ACC112 (cell line): ENCODE measurements around the gene RPUSD2.
"Not testable (repeated sequence)": the region's sequence is repeated elsewhere in the genome, so short reads cannot be mapped to it uniquely, and the experiment has no call there.

Source experiments
- H2AFZ ChIP-seq: fragments of 200-600 bp; sonication (generic); one replicate; pipeline ENCODE4 v1.6.0; 2017; ENCODE audit warnings: antibody characterized with exemption, low read length; ENCODE audit not compliant: unreplicated experiment
- H3K27ac ChIP-seq: fragments of 200-600 bp; sonication (generic); 2 replicates; pipeline ENCODE4 v1.5.1; 2014; ENCODE audit warnings: low read depth, mild to moderate bottlenecking, antibody characterized with exemption, low read length, moderate library complexity
- H3K27me3 ChIP-seq: fragments of 200-600 bp; sonication (generic); 2 replicates; pipeline ENCODE4 v1.6.1; 2014; ENCODE audit warnings: mild to moderate bottlenecking, antibody characterized with exemption, low read length, moderate library complexity, mixed read lengths; ENCODE audit not compliant: insufficient read depth
- H3K36me3 ChIP-seq: fragments of 200-600 bp; sonication (generic); 2 replicates; pipeline ENCODE4 v1.6.1; 2016; ENCODE audit warnings: mild to moderate bottlenecking, antibody characterized with exemption, low read length, moderate library complexity, mixed read lengths; ENCODE audit not compliant: insufficient read depth
- H3K4me1 ChIP-seq: fragments of 200-600 bp; sonication (generic); one replicate; pipeline ENCODE4 v1.6.1; 2016; ENCODE audit warnings: low read length, mixed read lengths; ENCODE audit not compliant: insufficient read depth, unreplicated experiment, control insufficient read depth
- H3K4me3 ChIP-seq: fragments of 200-600 bp; sonication (generic); 2 replicates; pipeline ENCODE4 v1.5.1; 2014; ENCODE audit warnings: mild to moderate bottlenecking, low read depth, low read length
- H3K79me2 ChIP-seq: fragments of 200-600 bp; sonication (generic); one replicate; pipeline ENCODE4 v1.6.0; 2016; ENCODE audit warnings: low read length; ENCODE audit not compliant: control insufficient read depth, unreplicated experiment, insufficient read depth

The RPUSD2 gene

GRCh38 chr15:40565333-40566238 is 3.5 kb upstream of the RPUSD2 start:
- Histone ChIP-seq H3K79me2 (peaks cover 26% of the 10 kb centered on the region), H3K27ac (no peak overlapping the region), H2AFZ (peak overlapping the region; percentile 90)

GRCh38 chr15:40567111-40567510 is 2.0 kb upstream of the RPUSD2 start:
- H3K4me3 ChIP-seq, result no peak overlapping the region; the same call in 1 of the 2 replicates
- peaks cover 12% of the 10 kb centered on the region for H3K4me1 ChIP-seq
- H3K79me2 ChIP-seq, result peaks cover 34% of the 10 kb centered on the region

More at GRCh38 chr15:40565333-40566238, 3.5 kb upstream of the RPUSD2 start:
- Histone ChIP-seq H3K27me3 (no peaks in the 10 kb centered on the region), H3K4me1 (peaks cover 10% of the 10 kb centered on the region), H3K36me3 (no peaks in the 10 kb centered on the region), H3K4me3 (peak overlapping the region; percentile 89)

GRCh38 chr15:40575113-40575512 is 6.0 kb downstream of the RPUSD2 start:
- H3K27me3 ChIP-seq, result no peaks in the 10 kb centered on the region
- H3K79me2 ChIP-seq, result peaks cover 12% of the 10 kb centered on the region
- H3K4me1 ChIP-seq, result peaks cover 7% of the 10 kb centered on the region
- H3K4me3 ChIP-seq, result no peak overlapping the region
- no peak overlapping the region for H2AFZ ChIP-seq
- H3K36me3 ChIP-seq, result 0 out of 2 replicates have a peak, but pooled peaks cover 2% of the 10 kb centered on the region
- H3K27ac ChIP-seq, result no peak overlapping the region

More at GRCh38 chr15:40567111-40567510, 2.0 kb upstream of the RPUSD2 start:
- H3K27ac ChIP-seq, result no peak overlapping the region
- no peaks in the 10 kb centered on the region for H3K36me3 ChIP-seq
- peak overlapping the region; percentile 69 for H2AFZ ChIP-seq
- H3K27me3 ChIP-seq, result no peaks in the 10 kb centered on the region

GRCh38 chr15:40576914-40577313 is 7.8 kb downstream of the RPUSD2 start:
- H3K79me2 ChIP-seq, H3K4me3 ChIP-seq, H3K27ac ChIP-seq, H3K36me3 ChIP-seq, H3K4me1 ChIP-seq, H2AFZ ChIP-seq, H3K27me3 ChIP-seq: not testable (repeated sequence)

- Histone ChIP-seq H2AFZ (no peak overlapping the region), H3K79me2 (no peaks in the 10 kb centered on the region), H3K36me3 (0 out of 2 replicates have a peak, but pooled peaks cover 2% of the 10 kb centered on the region), H3K4me1 (no peaks in the 10 kb centered on the region), H3K4me3 (no peak overlapping the region), H3K27me3 (no peaks in the 10 kb centered on the region), H3K27ac (no peak overlapping the region)
Observed at GRCh38 chr15:40578892-40579291, 9.8 kb downstream of the RPUSD2 start.

GRCh38 chr15:40581796-40582195 is 12.7 kb downstream of the RPUSD2 start:
- not testable (repeated sequence) for H3K27me3 ChIP-seq, H3K79me2 ChIP-seq, H2AFZ ChIP-seq, H3K4me3 ChIP-seq, H3K4me1 ChIP-seq, H3K27ac ChIP-seq, H3K36me3 ChIP-seq

GRCh38 chr15:40582726-40583246 is 13.7 kb downstream of the RPUSD2 start:
- Histone ChIP-seq H3K4me1 (no peaks in the 10 kb centered on the region), H3K27me3 (no peaks in the 10 kb centered on the region), H3K79me2 (no peaks in the 10 kb centered on the region), H3K36me3 (no peaks in the 10 kb centered on the region), H2AFZ (peak overlapping the region; percentile 99), H3K4me3 (peak overlapping the region; percentile 76), H3K27ac (peak overlapping the region; percentile 33; the same call in 1 of the 2 replicates)

- no peaks in the 10 kb centered on the region for H3K79me2 ChIP-seq
- H3K27ac ChIP-seq, result no peak overlapping the region
- no peaks in the 10 kb centered on the region for H3K36me3 ChIP-seq
- no peak overlapping the region for H3K4me3 ChIP-seq
- no peaks in the 10 kb centered on the region for H3K27me3 ChIP-seq
- no peak overlapping the region for H2AFZ ChIP-seq
- H3K4me1 ChIP-seq, result no peaks in the 10 kb centered on the region
Observed at GRCh38 chr15:40584191-40584590, 15.1 kb downstream of the RPUSD2 start.

GRCh38 chr15:40590667-40591050 is 21.6 kb downstream of the RPUSD2 start:
- Histone ChIP-seq H2AFZ (peak overlapping the region; percentile 10), H3K27ac (no peak overlapping the region), H3K79me2 (peaks cover 11% of the 10 kb centered on the region), H3K4me3 (peak overlapping the region; percentile 70), H3K4me1 (no peaks in the 10 kb centered on the region), H3K36me3 (no peaks in the 10 kb centered on the region), H3K27me3 (no peaks in the 10 kb centered on the region)

GRCh38 chr15:40591389-40591788 is 22.3 kb downstream of the RPUSD2 start:
- Histone ChIP-seq H3K4me3 (no peak overlapping the region), H3K27ac (no peak overlapping the region), H2AFZ (no peak overlapping the region), H3K4me1 (peaks cover 3% of the 10 kb centered on the region), H3K79me2 (peaks cover 18% of the 10 kb centered on the region), H3K27me3 (no peaks in the 10 kb centered on the region), H3K36me3 (no peaks in the 10 kb centered on the region)

- Histone ChIP-seq H3K36me3 (no peaks in the 10 kb centered on the region), H2AFZ (peak overlapping the region; percentile 22), H3K4me3 (no peak overlapping the region), H3K4me1 (peaks cover 3% of the 10 kb centered on the region), H3K27me3 (no peaks in the 10 kb centered on the region), H3K27ac (no peak overlapping the region), H3K79me2 (peaks cover 35% of the 10 kb centered on the region)
Observed at GRCh38 chr15:40593165-40593564, 24.1 kb downstream of the RPUSD2 start.
